GM23248 (cell line): ENCODE data around the gene ALDH1A2. TPM values are rescaled to one million over a fixed set of nuclear protein-coding genes. Genes with fewer than 3 reads are reported as not detected.

ENCODE experiments used
- DNase-seq: peaks from one replicate; pipeline ENCODE4 v3.0.0-alpha.2; 2015
- H2AFZ ChIP-seq: fragments of 200-600 bp; sonication (generic); 2 replicates; pipeline ENCODE4 v1.6.1; 2016; ENCODE audit warnings: antibody characterized with exemption
- H3F3A ChIP-seq: fragments of 200-600 bp; sonication (generic); 2 replicates; pipeline ENCODE4 v1.6.1; 2016; ENCODE audit warnings: mild to moderate bottlenecking, antibody characterized with exemption, mixed run types; ENCODE audit not compliant: insufficient read depth
- H3K27ac ChIP-seq: fragments of 200-600 bp; sonication (generic); 2 replicates; pipeline ENCODE4 v1.5.1; 2016; ENCODE audit warnings: mild to moderate bottlenecking
- H3K27me3 ChIP-seq: fragments of 200-600 bp; sonication (generic); replicated peaks from 2 replicates; pipeline ENCODE4 v1.6.1; 2016; ENCODE audit warnings: mild to moderate bottlenecking; ENCODE audit not compliant: insufficient read depth
- H3K36me3 ChIP-seq: fragments of 200-600 bp; sonication (generic); 2 replicates; pipeline ENCODE4 v1.6.1; 2016; ENCODE audit warnings: low read depth, mild to moderate bottlenecking
- H3K4me1 ChIP-seq: fragments of 200-600 bp; sonication (generic); 2 replicates; pipeline ENCODE4 v1.6.1; 2016; ENCODE audit warnings: mild to moderate bottlenecking; ENCODE audit not compliant: insufficient read depth
- H3K4me2 ChIP-seq: fragments of 200-600 bp; sonication (generic); one replicate; pipeline ENCODE4 v1.6.1; 2016; ENCODE audit warnings: mild to moderate bottlenecking; ENCODE audit not compliant: unreplicated experiment
- H3K4me3 ChIP-seq: fragments of 200-600 bp; sonication (generic); 2 replicates; pipeline ENCODE4 v1.5.1; 2016; ENCODE audit warnings: mild to moderate bottlenecking
- H3K79me2 ChIP-seq: fragments of 200-600 bp; sonication (generic); 2 replicates; pipeline ENCODE4 v1.6.1; 2016; ENCODE audit warnings: mild to moderate bottlenecking; ENCODE audit not compliant: insufficient read depth
- H3K9ac ChIP-seq: fragments of 200-600 bp; sonication (generic); 2 replicates; pipeline ENCODE4 v1.6.1; 2016; ENCODE audit warnings: mild to moderate bottlenecking
- H3K9me2 ChIP-seq: fragments of 200-600 bp; sonication (generic); 2 replicates; pipeline ENCODE4 v1.6.1; 2016; ENCODE audit warnings: mixed run types, mild to moderate bottlenecking, moderate library complexity; ENCODE audit not compliant: insufficient read depth
- H3K9me3 ChIP-seq: fragments of 200-600 bp; sonication (generic); one replicate; pipeline ENCODE4 v1.6.1; 2017; ENCODE audit warnings: low read depth
- H4K20me1 ChIP-seq: fragments of 200-600 bp; sonication (generic); 2 replicates; pipeline ENCODE4 v1.6.0; 2016; ENCODE audit not compliant: insufficient read depth
- EZH2 ChIP-seq: fragments of 200-600 bp; sonication (generic); IDR thresholded peaks from 2 replicates; pipeline ENCODE4 v1.6.1; 2018; ENCODE audit warnings: antibody characterized with exemption, mild to moderate bottlenecking; ENCODE audit not compliant: insufficient read depth, poor library complexity, severe bottlenecking
- EZH2phosphoT487 ChIP-seq: fragments of 200-600 bp; sonication (generic); IDR thresholded peaks from 2 replicates; pipeline ENCODE4 v1.6.1; 2018; ENCODE audit warnings: antibody characterized with exemption, moderate library complexity, mild to moderate bottlenecking, low read depth; ENCODE audit not compliant: insufficient read depth
- WGBS, 2 experiments: methylation state at CpG; one replicate each; pipeline ENCODE4 v1.1.6; 2015 to 2017; ENCODE audit warnings: low lambda C conversion rate in 2 of 2, low coverage in 1 of 2; ENCODE audit errors: missing lambda C conversion rate in 2 of 2; 5-methylcytosine and 5-hydroxymethylcytosine counted together
- in situ Hi-C: fragments of 300-500 bp; cut with MboI; formaldehyde crosslinking; loops from 2 replicates; pipeline ENCODE4 v1.15.0; 2020
- polyA plus RNA-seq: library from polyadenylated mRNA; unstranded; fragments of >200 nt; fragmentation: Nextera tagmentation; extraction: Ambion mirVana; gene quantifications from 2 replicates; pipeline ENCODE4 v1.2.1, GENCODE V29; 2016
- total RNA-seq: library from RNA; depleted of rRNA; stranded (reverse); fragments of >200 nt; shearing (Covaris generic); gene quantifications from 2 replicates; pipeline ENCODE4 v1.2.3, GENCODE V29; 2014; rRNA removed

ALDH1A2 gene
- total and polyA plus RNA-seq, 2 experiments from 2014 or later = 0.11 to 0.68 TPM

DNA sequence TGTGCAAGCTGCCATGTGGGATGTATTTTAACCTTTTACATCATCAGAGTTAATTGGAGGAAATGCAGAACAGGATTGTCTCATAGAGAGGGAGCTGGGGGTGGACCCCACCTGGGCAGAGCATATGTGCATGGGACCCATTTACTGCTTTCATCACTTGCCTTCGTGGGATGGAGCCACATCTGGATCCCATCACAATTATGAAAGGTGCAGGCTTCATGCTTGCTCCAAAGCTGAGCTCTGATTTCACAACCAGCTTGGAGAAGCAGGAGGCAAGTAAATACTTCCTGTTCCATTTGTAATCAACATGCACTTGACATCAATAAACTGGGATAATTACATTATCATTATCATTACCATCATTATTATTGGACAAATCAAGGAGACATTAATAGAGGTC lies 161.9 kb downstream of the ALDH1A2 start:
- Histone ChIP-seq H3K9me3 (no peaks in the 10 kb centered on the region), H3K4me2 (no peak overlapping the region), H4K20me1 (no peaks in the 10 kb centered on the region), H3F3A (no peaks in the 10 kb centered on the region), H3K9ac (no peak overlapping the region), H3K9me2 (no peaks in the 10 kb centered on the region), H3K79me2 (no peaks in the 10 kb centered on the region), H2AFZ (no peak overlapping the region), H3K27ac (no peak overlapping the region), H3K27me3 (peaks cover 4% of the 10 kb centered on the region), H3K4me3 (no peak overlapping the region), H3K36me3 (no peaks in the 10 kb centered on the region), H3K4me1 (no peaks in the 10 kb centered on the region)
- no peak for DNase-seq
- no peak for TF ChIP-seq EZH2
- TF ChIP-seq EZH2phosphoT487 = no peak
- 0% methylated on average over 1 of the region's 1 CpG for WGBS, 2 experiments
- in situ Hi-C loops = no loop called here

Other genes starting within 250 kb of the ALDH1A2 start
- not detected in 2 replicates for gene AQP9, start 72.7 kb upstream of the ALDH1A2 start, total RNA-seq
- not detected in 2 replicates for gene AQP9, start 72.7 kb upstream of the ALDH1A2 start, polyA plus RNA-seq